WTC11 (cell line): ENCODE measurements around the gene LPP. TPM values are rescaled to one million over a fixed set of nuclear protein-coding genes. Genes with fewer than 3 reads are reported as not detected.

Experiments used
- ATAC-seq: fragments of 200-7000 bp; cut with Tn5 transposase; 2 replicates; pipeline ENCODE4 v1.10.0; 2021; ENCODE audit warnings: mild to moderate bottlenecking, moderate library complexity
- CTCF ChIA-PET: fragments of 300-600 bp; sonication (Branson Sonifier 250); formaldehyde crosslinking; loops from one replicate; lab custom pipeline; 2021; ENCODE audit warnings: antibody characterized with exemption; lab: Charles Lee
- POLR2A ChIA-PET: fragments of 350-600 bp; sonication (Branson Sonifier 250); formaldehyde crosslinking; loops from one replicate; lab custom pipeline; 2021; ENCODE audit warnings: antibody characterized with exemption; lab: Charles Lee
- DNase-seq: peaks from one replicate; pipeline ENCODE4 v3.0.0; 2021; ENCODE audit warnings: low spot score
- H3K27ac Mint-ChIP-seq: 2 replicates; pipeline ENCODE4 v1.8.0; 2021; ENCODE audit warnings: mixed read lengths
- H3K27me3 Mint-ChIP-seq: 2 replicates; pipeline ENCODE4 v1.8.0; 2021; ENCODE audit warnings: low read depth, mild to moderate bottlenecking, moderate library complexity, mixed read lengths
- H3K36me3 Mint-ChIP-seq: 2 replicates; pipeline ENCODE4 v1.8.0; 2021; ENCODE audit warnings: mixed read lengths
- H3K4me1 Mint-ChIP-seq: 2 replicates; pipeline ENCODE4 v1.8.0; 2022; ENCODE audit warnings: mixed read lengths
- H3K4me3 Mint-ChIP-seq: 2 replicates; pipeline ENCODE4 v1.8.0; 2021; ENCODE audit warnings: mild to moderate bottlenecking, moderate library complexity, mixed read lengths
- H3K9me3 Mint-ChIP-seq: 2 replicates; pipeline ENCODE4 v1.8.0; 2021; ENCODE audit warnings: mixed read lengths
- ATF1 ChIP-seq: sonication (generic); formaldehyde crosslinking; IDR thresholded peaks from 2 replicates; pipeline ENCODE4 v1.8.1; 2023; ENCODE audit warnings: mild to moderate bottlenecking, moderate library complexity, missing genetic modification reagents
- ATF2 ChIP-seq: sonication (generic); formaldehyde crosslinking; IDR thresholded peaks from 2 replicates; pipeline ENCODE4 v1.8.1; 2022; ENCODE audit warnings: low read depth, missing genetic modification reagents, borderline replicate concordance
- ATF6 ChIP-seq: sonication (generic); formaldehyde crosslinking; IDR thresholded peaks from 2 replicates; pipeline ENCODE4 v1.8.1; 2023; ENCODE audit warnings: mild to moderate bottlenecking, missing genetic modification reagents
- CBFB ChIP-seq: sonication (generic); formaldehyde crosslinking; IDR thresholded peaks from 2 replicates; pipeline ENCODE4 v1.8.1; 2022; ENCODE audit warnings: mild to moderate bottlenecking, low read depth, missing genetic modification reagents
- EMX1 ChIP-seq: fragments of 250-450 bp; sonication (Bioruptor Pico); IDR thresholded peaks from 2 replicates; pipeline ENCODE4 v1.8.0; 2021; ENCODE audit warnings: mild to moderate bottlenecking
- ESRRA ChIP-seq: sonication (generic); formaldehyde crosslinking; IDR thresholded peaks from 2 replicates; pipeline ENCODE4 v1.8.1; 2022; ENCODE audit warnings: mild to moderate bottlenecking, missing genetic modification reagents, borderline replicate concordance
- ETV6 ChIP-seq: sonication (generic); formaldehyde crosslinking; IDR thresholded peaks from 2 replicates; pipeline ENCODE4 v1.8.1; 2022; ENCODE audit warnings: mild to moderate bottlenecking, missing genetic modification reagents
- FOXK1 ChIP-seq: sonication (generic); formaldehyde crosslinking; IDR thresholded peaks from 2 replicates; pipeline ENCODE4 v1.8.0; 2022; ENCODE audit warnings: mild to moderate bottlenecking, moderate library complexity, missing genetic modification reagents
- JAZF1 ChIP-seq: fragments of 250-450 bp; sonication (Bioruptor Pico); IDR thresholded peaks from 2 replicates; pipeline ENCODE4 v1.9.0; 2021; ENCODE audit warnings: moderate library complexity, mild to moderate bottlenecking, inconsistent platforms
- NR1H2 ChIP-seq: sonication (generic); formaldehyde crosslinking; IDR thresholded peaks from 2 replicates; pipeline ENCODE4 v1.9.0; 2021; ENCODE audit warnings: mild to moderate bottlenecking, moderate library complexity, missing genetic modification reagents
- PRRX2 ChIP-seq: fragments of 250-450 bp; sonication (Bioruptor Pico); IDR thresholded peaks from 2 replicates; pipeline ENCODE4 v1.8.0; 2021; ENCODE audit warnings: mild to moderate bottlenecking
- RORB ChIP-seq: fragments of 250-450 bp; sonication (Bioruptor Pico); IDR thresholded peaks from 2 replicates; pipeline ENCODE4 v1.9.0; 2021; ENCODE audit warnings: mild to moderate bottlenecking
- SMAD4 ChIP-seq: sonication (generic); formaldehyde crosslinking; IDR thresholded peaks from 2 replicates; pipeline ENCODE4 v1.8.0; 2022; ENCODE audit warnings: mild to moderate bottlenecking, missing genetic modification reagents
- TEAD1 ChIP-seq: sonication (generic); formaldehyde crosslinking; IDR thresholded peaks from 2 replicates; pipeline ENCODE4 v1.8.0; 2022; ENCODE audit warnings: mild to moderate bottlenecking, missing genetic modification reagents
- TEAD4 ChIP-seq: sonication (generic); formaldehyde crosslinking; IDR thresholded peaks from 2 replicates; pipeline ENCODE4 v1.8.0; 2022; ENCODE audit warnings: mild to moderate bottlenecking, missing genetic modification reagents
- ZNF138 ChIP-seq: sonication (generic); formaldehyde crosslinking; conservative IDR thresholded peaks from 2 replicates; pipeline ENCODE4 v1.8.1; 2022; ENCODE audit warnings: mild to moderate bottlenecking, moderate library complexity, missing genetic modification reagents
- ZNF232 ChIP-seq: sonication (generic); formaldehyde crosslinking; IDR thresholded peaks from 2 replicates; pipeline ENCODE4 v1.8.0; 2022; ENCODE audit warnings: mild to moderate bottlenecking, missing genetic modification reagents
- total RNA-seq: library from RNA; stranded (reverse); gene quantifications from 3 replicates; pipeline ENCODE4 v1.2.3, GENCODE V29; 2021
- TF ChIP-seq, protein P1 (sequence below): sonication (generic); formaldehyde crosslinking; IDR thresholded peaks from 2 replicates; pipeline ENCODE4 v1.8.0; 2023; ENCODE audit warnings: missing genetic modification reagents, mild to moderate bottlenecking, borderline replicate concordance
- TF ChIP-seq, protein P2 (sequence below): fragments of 250-450 bp; sonication (Bioruptor Pico); IDR thresholded peaks from 2 replicates; pipeline ENCODE4 v1.9.0; 2021; ENCODE audit warnings: mild to moderate bottlenecking, borderline replicate concordance

Gene LPP
- total RNA-seq, 1 experiment from 2014 or later, result 49.6 TPM

GRCh38 chr3:188111002-188111584 is 42.9 kb upstream of the LPP start (continued):
- no peak for TF ChIP-seq ESRRA (CRISPR knock-in tag)
- TF ChIP-seq TEAD4 (CRISPR knock-in tag), result no peak
- TF ChIP-seq, protein P1, sequence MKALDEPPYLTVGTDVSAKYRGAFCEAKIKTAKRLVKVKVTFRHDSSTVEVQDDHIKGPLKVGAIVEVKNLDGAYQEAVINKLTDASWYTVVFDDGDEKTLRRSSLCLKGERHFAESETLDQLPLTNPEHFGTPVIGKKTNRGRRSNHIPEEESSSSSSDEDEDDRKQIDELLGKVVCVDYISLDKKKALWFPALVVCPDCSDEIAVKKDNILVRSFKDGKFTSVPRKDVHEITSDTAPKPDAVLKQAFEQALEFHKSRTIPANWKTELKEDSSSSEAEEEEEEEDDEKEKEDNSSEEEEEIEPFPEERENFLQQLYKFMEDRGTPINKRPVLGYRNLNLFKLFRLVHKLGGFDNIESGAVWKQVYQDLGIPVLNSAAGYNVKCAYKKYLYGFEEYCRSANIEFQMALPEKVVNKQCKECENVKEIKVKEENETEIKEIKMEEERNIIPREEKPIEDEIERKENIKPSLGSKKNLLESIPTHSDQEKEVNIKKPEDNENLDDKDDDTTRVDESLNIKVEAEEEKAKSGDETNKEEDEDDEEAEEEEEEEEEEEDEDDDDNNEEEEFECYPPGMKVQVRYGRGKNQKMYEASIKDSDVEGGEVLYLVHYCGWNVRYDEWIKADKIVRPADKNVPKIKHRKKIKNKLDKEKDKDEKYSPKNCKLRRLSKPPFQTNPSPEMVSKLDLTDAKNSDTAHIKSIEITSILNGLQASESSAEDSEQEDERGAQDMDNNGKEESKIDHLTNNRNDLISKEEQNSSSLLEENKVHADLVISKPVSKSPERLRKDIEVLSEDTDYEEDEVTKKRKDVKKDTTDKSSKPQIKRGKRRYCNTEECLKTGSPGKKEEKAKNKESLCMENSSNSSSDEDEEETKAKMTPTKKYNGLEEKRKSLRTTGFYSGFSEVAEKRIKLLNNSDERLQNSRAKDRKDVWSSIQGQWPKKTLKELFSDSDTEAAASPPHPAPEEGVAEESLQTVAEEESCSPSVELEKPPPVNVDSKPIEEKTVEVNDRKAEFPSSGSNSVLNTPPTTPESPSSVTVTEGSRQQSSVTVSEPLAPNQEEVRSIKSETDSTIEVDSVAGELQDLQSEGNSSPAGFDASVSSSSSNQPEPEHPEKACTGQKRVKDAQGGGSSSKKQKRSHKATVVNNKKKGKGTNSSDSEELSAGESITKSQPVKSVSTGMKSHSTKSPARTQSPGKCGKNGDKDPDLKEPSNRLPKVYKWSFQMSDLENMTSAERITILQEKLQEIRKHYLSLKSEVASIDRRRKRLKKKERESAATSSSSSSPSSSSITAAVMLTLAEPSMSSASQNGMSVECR, result no peak
- TF ChIP-seq SMAD4 (CRISPR knock-in tag), result no peak
- TF ChIP-seq ATF2 (CRISPR knock-in tag), result no peak

GRCh38 chr3:188113756-188114155 is 40.2 kb upstream of the LPP start:
- ChIA-PET CTCF (no interaction called here), POLR2A (no interaction called here)
- TF ChIP-seq EMX1 (CRISPR knock-in tag) (no peak), JAZF1 (CRISPR knock-in tag) (no peak), FOXK1 (CRISPR knock-in tag) (no peak), ZNF232 (CRISPR knock-in tag) (no peak), PRRX2 (no peak), NR1H2 (CRISPR knock-in tag) (no peak), RORB (CRISPR knock-in tag) (no peak), ZNF138 (CRISPR knock-in tag) (no peak), CBFB (CRISPR knock-in tag) (no peak), TEAD1 (no peak), ETV6 (CRISPR knock-in tag) (no peak), ATF6 (CRISPR knock-in tag) (no peak), ATF1 (CRISPR knock-in tag) (no peak)
- TF ChIP-seq, protein P2, sequence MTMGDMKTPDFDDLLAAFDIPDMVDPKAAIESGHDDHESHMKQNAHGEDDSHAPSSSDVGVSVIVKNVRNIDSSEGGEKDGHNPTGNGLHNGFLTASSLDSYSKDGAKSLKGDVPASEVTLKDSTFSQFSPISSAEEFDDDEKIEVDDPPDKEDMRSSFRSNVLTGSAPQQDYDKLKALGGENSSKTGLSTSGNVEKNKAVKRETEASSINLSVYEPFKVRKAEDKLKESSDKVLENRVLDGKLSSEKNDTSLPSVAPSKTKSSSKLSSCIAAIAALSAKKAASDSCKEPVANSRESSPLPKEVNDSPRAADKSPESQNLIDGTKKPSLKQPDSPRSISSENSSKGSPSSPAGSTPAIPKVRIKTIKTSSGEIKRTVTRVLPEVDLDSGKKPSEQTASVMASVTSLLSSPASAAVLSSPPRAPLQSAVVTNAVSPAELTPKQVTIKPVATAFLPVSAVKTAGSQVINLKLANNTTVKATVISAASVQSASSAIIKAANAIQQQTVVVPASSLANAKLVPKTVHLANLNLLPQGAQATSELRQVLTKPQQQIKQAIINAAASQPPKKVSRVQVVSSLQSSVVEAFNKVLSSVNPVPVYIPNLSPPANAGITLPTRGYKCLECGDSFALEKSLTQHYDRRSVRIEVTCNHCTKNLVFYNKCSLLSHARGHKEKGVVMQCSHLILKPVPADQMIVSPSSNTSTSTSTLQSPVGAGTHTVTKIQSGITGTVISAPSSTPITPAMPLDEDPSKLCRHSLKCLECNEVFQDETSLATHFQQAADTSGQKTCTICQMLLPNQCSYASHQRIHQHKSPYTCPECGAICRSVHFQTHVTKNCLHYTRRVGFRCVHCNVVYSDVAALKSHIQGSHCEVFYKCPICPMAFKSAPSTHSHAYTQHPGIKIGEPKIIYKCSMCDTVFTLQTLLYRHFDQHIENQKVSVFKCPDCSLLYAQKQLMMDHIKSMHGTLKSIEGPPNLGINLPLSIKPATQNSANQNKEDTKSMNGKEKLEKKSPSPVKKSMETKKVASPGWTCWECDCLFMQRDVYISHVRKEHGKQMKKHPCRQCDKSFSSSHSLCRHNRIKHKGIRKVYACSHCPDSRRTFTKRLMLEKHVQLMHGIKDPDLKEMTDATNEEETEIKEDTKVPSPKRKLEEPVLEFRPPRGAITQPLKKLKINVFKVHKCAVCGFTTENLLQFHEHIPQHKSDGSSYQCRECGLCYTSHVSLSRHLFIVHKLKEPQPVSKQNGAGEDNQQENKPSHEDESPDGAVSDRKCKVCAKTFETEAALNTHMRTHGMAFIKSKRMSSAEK (CRISPR knock-in tag), result no peak

More at GRCh38 chr3:188113756-188114155, 40.2 kb upstream of the LPP start:
- DNase-seq (no peak), ATAC-seq (no peak)
- Mint-ChIP-seq H3K9me3 (no peaks in the 10 kb centered on the region), H3K36me3 (no peaks in the 10 kb centered on the region), H3K27ac (no peak overlapping the region), H3K27me3 (no peaks in the 10 kb centered on the region; the same call in 1 of the 2 replicates), H3K4me1 (peaks cover 1% of the 10 kb centered on the region), H3K4me3 (no peak overlapping the region)
